HL-60 (cell line): Measurements from ENCODE around the gene NF1.
"Not testable (repeated sequence)": the region's sequence is repeated elsewhere in the genome, so short reads cannot be mapped to it uniquely, and the experiment has no call there.

Experiments used
- GABPA ChIP-seq: IDR thresholded peaks from 2 replicates; pipeline ENCODE4 v1.6.1; 2012; ENCODE audit warnings: low read depth
- POLR2AphosphoS5 ChIP-seq: IDR thresholded peaks from 2 replicates; pipeline ENCODE4 v1.6.1; 2012; ENCODE audit warnings: low read depth
- SPI1 ChIP-seq: IDR thresholded peaks from 2 replicates; pipeline ENCODE4 v1.6.1; 2012; ENCODE audit warnings: low read depth, mild to moderate bottlenecking, borderline replicate concordance
- TF ChIP-seq, protein P1 (sequence below): IDR thresholded peaks from one replicate; pipeline ENCODE4 v1.5.1; 2011; ENCODE audit warnings: low read length, control low read depth, inconsistent platforms; ENCODE audit not compliant: insufficient read depth
- TF ChIP-seq, protein P2 (sequence below): IDR thresholded peaks from 2 replicates; pipeline ENCODE4 v1.6.1; 2012; ENCODE audit warnings: low read depth; ENCODE audit not compliant: insufficient replicate concordance

DNA sequence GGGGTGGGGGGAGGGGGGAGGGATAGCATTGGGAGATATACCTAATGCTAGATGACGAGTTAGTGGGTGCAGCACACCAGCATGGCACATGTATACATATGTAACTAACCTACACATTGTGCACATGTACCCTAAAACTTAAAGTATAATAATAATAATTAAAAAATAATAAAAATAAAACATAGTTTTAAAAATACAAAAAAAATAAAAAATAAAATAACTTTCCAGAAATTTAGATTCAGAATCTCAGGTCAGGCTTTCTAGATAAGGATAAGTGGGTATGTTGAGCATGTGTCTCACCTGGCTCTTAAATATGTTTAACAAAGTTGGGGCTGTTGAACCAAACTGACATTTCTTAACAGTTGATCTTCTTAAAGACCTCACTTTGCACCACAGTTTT is 193.2 kb downstream of the NF1 start:
- TF ChIP-seq POLR2AphosphoS5, SPI1, GABPA: not testable (repeated sequence)
- TF ChIP-seq, protein P1, sequence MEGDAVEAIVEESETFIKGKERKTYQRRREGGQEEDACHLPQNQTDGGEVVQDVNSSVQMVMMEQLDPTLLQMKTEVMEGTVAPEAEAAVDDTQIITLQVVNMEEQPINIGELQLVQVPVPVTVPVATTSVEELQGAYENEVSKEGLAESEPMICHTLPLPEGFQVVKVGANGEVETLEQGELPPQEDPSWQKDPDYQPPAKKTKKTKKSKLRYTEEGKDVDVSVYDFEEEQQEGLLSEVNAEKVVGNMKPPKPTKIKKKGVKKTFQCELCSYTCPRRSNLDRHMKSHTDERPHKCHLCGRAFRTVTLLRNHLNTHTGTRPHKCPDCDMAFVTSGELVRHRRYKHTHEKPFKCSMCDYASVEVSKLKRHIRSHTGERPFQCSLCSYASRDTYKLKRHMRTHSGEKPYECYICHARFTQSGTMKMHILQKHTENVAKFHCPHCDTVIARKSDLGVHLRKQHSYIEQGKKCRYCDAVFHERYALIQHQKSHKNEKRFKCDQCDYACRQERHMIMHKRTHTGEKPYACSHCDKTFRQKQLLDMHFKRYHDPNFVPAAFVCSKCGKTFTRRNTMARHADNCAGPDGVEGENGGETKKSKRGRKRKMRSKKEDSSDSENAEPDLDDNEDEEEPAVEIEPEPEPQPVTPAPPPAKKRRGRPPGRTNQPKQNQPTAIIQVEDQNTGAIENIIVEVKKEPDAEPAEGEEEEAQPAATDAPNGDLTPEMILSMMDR = not testable (repeated sequence)
- TF ChIP-seq, protein P2, sequence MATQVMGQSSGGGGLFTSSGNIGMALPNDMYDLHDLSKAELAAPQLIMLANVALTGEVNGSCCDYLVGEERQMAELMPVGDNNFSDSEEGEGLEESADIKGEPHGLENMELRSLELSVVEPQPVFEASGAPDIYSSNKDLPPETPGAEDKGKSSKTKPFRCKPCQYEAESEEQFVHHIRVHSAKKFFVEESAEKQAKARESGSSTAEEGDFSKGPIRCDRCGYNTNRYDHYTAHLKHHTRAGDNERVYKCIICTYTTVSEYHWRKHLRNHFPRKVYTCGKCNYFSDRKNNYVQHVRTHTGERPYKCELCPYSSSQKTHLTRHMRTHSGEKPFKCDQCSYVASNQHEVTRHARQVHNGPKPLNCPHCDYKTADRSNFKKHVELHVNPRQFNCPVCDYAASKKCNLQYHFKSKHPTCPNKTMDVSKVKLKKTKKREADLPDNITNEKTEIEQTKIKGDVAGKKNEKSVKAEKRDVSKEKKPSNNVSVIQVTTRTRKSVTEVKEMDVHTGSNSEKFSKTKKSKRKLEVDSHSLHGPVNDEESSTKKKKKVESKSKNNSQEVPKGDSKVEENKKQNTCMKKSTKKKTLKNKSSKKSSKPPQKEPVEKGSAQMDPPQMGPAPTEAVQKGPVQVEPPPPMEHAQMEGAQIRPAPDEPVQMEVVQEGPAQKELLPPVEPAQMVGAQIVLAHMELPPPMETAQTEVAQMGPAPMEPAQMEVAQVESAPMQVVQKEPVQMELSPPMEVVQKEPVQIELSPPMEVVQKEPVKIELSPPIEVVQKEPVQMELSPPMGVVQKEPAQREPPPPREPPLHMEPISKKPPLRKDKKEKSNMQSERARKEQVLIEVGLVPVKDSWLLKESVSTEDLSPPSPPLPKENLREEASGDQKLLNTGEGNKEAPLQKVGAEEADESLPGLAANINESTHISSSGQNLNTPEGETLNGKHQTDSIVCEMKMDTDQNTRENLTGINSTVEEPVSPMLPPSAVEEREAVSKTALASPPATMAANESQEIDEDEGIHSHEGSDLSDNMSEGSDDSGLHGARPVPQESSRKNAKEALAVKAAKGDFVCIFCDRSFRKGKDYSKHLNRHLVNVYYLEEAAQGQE = not testable (repeated sequence)
